ENCODE results near the gene XPNPEP3.

GRCh38 chr22:40878922-40879321 lies 22.0 kb downstream of the XPNPEP3 start:
- TF ChIP-seq EZH2 (IDR thresholded peaks at IDR 0.05) (no peak), POLR2AphosphoS5 (IDR thresholded peaks at IDR 0.05; ENCODE audit: borderline replicate concordance, low read depth, low read length) (no peak), FOXP2 (optimal IDR thresholded peaks at IDR 0.05; ENCODE audit: control extremely low read depth, extremely low read length, insufficient read depth) (no peak)
